Ascending aorta (tissue), 2 donors: ENCODE measurements around the gene STK32A. TPM values are rescaled to one million over a fixed set of nuclear protein-coding genes. Genes with fewer than 3 reads are reported as not detected.

Source experiments
- DNase-seq, 2 donors: peaks; one replicate each; pipeline ENCODE4 v3.0.0-alpha.2; 2019; ENCODE audit warnings: low spot score in 2 of 2
- H3K27ac ChIP-seq, 2 donors: fragments of 200-600 bp; sonication (generic); one replicate each; pipeline ENCODE4 v1.5.1; 2016 to 2017; ENCODE audit warnings: mild to moderate bottlenecking in 1 of 2
- H3K27me3 ChIP-seq: fragments of 200-600 bp; sonication (generic); one replicate; pipeline ENCODE4 v1.5.1; 2017
- H3K36me3 ChIP-seq, 2 donors: fragments of 200-600 bp; sonication (generic); one replicate each; pipeline ENCODE4 v1.5.1; 2016
- H3K4me1 ChIP-seq, 2 donors: fragments of 200-600 bp; sonication (generic); one replicate each; pipeline ENCODE4 v1.5.1; 2016 to 2017; ENCODE audit warnings: mild to moderate bottlenecking in 1 of 2
- H3K4me3 ChIP-seq, 2 donors: fragments of 200-600 bp; sonication (generic); one replicate each; pipeline ENCODE4 v1.5.1; 2016 to 2017; ENCODE audit warnings: mild to moderate bottlenecking in 1 of 2
- H3K9me3 ChIP-seq, 2 donors: fragments of 200-600 bp; sonication (generic); one replicate each; pipeline ENCODE4 v1.5.1; 2016
- intact Hi-C: fragments of 100-400 bp; cut with DNase I; formaldehyde crosslinking; loops from one replicate; pipeline ENCODE4 v1.15.1; 2023
- total RNA-seq: library from RNA; depleted of rRNA; stranded (reverse); fragments of >200 nt; gene quantifications from one replicate; pipeline ENCODE4 v1.1.0, GENCODE V29; 2016
- TF ChIP-seq, protein P1 (sequence below), 3 experiments: fragments of 200-600 bp in 2 of 3; fragments of 450-650 bp in 1 of 3; sonication (generic) in 2 of 3; IDR thresholded peaks; one replicate each; pipeline ENCODE4 v1.5.1; 2016 to 2019; ENCODE audit warnings: antibody characterized with exemption in 3 of 3, mild to moderate bottlenecking in 1 of 3, moderate library complexity in 1 of 3

STK32A gene
- total RNA-seq = 6.2 TPM

DNA sequence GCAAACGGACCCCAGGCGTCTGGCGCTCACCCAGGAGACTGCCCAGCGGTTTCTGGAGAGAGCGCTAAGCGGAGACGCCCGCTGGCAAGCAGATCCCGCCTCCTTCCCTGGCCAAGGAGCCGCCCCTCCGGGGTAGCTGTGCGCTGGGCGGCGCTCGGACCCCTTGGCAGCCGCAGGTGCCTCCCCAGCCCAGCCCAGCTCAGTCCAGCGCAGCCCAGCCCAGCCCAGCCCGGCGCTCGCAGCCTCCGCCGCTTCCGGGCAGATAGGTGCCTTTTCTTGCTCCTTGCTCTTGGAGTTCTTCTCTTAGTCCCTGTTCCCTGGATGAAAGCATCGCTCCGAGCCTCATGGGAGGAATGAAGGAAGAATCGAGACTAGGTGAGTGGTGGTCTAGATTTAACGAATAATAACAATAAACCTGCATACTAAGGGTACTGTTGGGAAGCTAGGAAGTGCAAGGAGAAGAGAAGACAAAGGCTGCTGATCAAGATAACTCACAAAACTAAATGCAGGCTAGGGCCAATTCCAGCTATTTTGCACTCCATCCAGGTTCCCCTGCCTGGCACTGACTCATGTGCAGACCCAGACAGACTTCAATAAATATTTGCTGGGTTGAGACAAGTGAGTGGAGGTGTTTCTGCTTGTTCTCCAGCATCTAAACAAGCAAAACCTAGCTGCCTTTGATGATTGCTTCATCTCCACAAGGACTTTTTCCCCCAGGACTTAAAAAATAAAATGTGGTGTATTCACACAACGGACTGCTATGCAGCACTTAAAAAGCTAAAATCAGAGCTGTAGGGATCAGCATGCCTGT is at the start of gene STK32A:
Gene STK32A (plus strand): TSS at position 202 of the 811 bp plus-strand sequence. CDS start 4,609 bp downstream, outside the sequence.
- TF ChIP-seq, protein P1, sequence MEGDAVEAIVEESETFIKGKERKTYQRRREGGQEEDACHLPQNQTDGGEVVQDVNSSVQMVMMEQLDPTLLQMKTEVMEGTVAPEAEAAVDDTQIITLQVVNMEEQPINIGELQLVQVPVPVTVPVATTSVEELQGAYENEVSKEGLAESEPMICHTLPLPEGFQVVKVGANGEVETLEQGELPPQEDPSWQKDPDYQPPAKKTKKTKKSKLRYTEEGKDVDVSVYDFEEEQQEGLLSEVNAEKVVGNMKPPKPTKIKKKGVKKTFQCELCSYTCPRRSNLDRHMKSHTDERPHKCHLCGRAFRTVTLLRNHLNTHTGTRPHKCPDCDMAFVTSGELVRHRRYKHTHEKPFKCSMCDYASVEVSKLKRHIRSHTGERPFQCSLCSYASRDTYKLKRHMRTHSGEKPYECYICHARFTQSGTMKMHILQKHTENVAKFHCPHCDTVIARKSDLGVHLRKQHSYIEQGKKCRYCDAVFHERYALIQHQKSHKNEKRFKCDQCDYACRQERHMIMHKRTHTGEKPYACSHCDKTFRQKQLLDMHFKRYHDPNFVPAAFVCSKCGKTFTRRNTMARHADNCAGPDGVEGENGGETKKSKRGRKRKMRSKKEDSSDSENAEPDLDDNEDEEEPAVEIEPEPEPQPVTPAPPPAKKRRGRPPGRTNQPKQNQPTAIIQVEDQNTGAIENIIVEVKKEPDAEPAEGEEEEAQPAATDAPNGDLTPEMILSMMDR (IDR thresholded peaks at IDR 0.05) = no peak

DNA sequence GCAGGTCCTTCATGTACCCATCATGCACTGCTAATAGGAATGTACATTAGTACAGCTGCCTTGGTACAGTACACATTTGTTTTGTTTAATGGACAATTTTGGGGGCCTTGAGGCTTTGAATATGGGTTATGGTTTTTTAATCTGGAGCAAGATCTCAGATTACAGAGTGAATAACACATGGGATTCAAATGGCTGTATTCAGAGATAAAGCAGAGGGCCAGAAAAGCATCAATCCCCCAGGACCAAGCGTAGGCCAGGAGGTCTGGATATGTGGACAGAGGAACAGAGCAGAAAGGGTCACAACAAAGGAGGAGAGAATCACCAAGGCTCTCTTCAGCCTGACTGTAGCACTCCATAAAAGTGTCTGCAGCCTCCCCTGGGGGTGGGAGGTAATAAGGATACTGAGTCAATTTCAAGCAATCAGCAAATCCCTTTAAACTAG is 47.7 kb upstream of the STK32A start:
- intact Hi-C loops = loop anchor here (5.0 kb wide), 1 partner anchor 220 kb away; no protein-coding TSS in a partner anchor
- Histone ChIP-seq H3K27me3 (no peaks in the 10 kb centered on the region), H3K36me3 (no peaks in the 10 kb centered on the region), H3K9me3 (no peaks in the 10 kb centered on the region), H3K4me3 (no peak overlapping the region), H3K4me1 (no peaks in the 10 kb centered on the region), H3K27ac (no peak overlapping the region)
- DNase-seq = no peak
- TF ChIP-seq, protein P1 (IDR thresholded peaks at IDR 0.05) = no peak

More for the DNA sequence above, at the start of gene STK32A:
- Histone ChIP-seq H3K4me1 (peaks cover 0 to 11% of the 10 kb centered on the region in 2 donors), H3K9me3 (peaks cover 0 to 4% of the 10 kb centered on the region in 2 donors), H3K36me3 (no peaks in the 10 kb centered on the region), H3K27ac (peak within 1 kb of the TSS; percentile 88 to 95), H3K27me3 (no peaks in the 10 kb centered on the region), H3K4me3 (peak within 1 kb of the TSS; percentile 73 to 77)
- intact Hi-C loops = loop anchor here (2.0 to 5.0 kb wide), 4 partner anchors 68 to 322 kb away; no protein-coding TSS in a partner anchor
- DNase-seq = peak in 1 of 2 donors; percentile 85

DNA sequence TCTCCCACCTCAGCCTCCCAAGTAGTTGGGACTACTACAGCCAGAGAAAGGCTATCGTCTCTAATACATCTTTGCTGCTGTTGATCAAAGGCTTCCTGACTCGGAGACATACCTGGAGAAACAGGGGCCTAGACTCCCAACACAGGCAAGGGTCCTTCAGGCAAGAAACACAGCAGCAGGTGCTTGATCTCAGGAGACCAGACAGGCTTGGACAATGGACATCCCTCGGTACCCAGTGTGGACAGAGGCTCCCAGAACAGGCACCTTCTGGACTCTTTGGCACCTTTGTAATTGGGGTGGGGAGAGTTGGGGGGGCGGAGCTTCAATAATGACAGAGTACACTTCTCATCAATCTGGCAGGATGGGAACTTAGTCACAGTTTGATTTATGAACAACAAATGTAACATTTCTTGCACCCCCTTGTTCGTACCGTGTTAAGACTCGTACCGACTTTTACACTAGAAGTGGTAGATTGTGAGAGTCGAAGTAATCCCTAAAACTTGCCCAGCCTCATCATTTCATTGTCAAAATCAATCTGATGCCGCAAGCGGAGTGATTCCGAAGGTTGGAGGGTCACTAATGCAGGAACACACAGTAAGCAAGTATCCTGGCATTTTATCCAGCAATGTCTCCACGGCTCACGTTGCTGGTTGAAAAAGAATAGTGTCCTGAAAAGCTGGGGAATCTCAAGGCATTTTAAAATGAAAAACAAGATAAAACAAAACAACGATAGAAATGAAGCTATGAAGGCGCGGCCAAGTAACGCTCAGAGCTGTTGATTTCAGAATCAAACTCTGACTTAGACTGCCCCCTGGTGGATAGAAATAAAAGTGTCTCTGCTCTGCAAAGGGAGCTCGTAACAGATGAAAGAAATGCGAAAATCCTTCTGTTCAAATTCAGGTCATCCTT is 46.4 kb upstream of the STK32A start:
- Histone ChIP-seq H3K9me3 (no peaks in the 10 kb centered on the region), H3K27ac (no peak overlapping the region), H3K27me3 (no peaks in the 10 kb centered on the region), H3K4me1 (no peaks in the 10 kb centered on the region), H3K4me3 (peak overlapping the region in 1 of 2 donors; percentile 44), H3K36me3 (no peaks in the 10 kb centered on the region)
- intact Hi-C loops = loop anchor here (1.0 to 5.0 kb wide), 2 partner anchors 221 to 655 kb away; no protein-coding TSS in a partner anchor
- DNase-seq = no peak
- TF ChIP-seq, protein P1 (IDR thresholded peaks at IDR 0.05) = peak; percentile 65 to 87 (median 80)

DNA sequence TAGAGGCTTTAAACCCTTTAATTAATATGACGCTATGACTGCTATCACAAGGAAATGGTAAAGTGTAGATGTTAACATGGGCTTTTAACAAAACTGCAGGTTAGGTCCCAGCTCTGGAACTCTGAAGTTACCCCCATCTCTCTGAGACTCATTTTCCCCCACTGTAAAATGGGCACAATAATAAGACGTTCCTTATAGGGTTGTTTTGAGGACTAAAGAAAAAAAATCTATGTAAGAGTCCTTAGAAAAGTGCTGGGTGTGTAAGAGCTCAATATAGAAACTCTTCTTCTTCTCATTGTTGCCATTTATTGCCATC is 45.8 kb upstream of the STK32A start:
- Histone ChIP-seq H3K9me3 (no peaks in the 10 kb centered on the region), H3K36me3 (no peaks in the 10 kb centered on the region), H3K27ac (no peak overlapping the region), H3K4me3 (no peak overlapping the region), H3K4me1 (no peaks in the 10 kb centered on the region), H3K27me3 (no peaks in the 10 kb centered on the region)
- DNase-seq = no peak
- intact Hi-C loops = loop anchor here (5.0 kb wide), 1 partner anchor 222 kb away; no protein-coding TSS in a partner anchor
- TF ChIP-seq, protein P1 (IDR thresholded peaks at IDR 0.05) = no peak

DNA sequence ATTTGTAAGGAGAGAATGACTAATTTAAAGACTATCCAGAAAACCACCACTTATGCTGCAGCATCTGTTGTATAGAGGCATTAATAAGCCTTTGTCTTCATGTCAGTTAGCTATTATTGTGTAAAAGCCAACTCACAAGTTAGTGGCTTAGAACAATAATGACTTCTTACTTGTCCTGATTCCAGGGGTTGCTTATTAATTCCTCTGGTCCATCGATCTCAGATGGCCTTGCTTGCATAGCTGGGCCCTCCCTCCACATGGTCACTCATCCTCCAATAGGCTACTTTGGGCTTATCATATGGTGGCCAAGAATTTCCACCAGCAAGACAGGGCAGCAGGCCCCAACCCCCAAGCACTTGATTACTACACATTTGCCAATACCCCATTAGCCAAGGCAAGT is 44.5 kb upstream of the STK32A start:
- Histone ChIP-seq H3K4me1 (no peaks in the 10 kb centered on the region), H3K27ac (no peak overlapping the region), H3K9me3 (no peaks in the 10 kb centered on the region), H3K27me3 (no peaks in the 10 kb centered on the region), H3K36me3 (no peaks in the 10 kb centered on the region), H3K4me3 (no peak overlapping the region)
- TF ChIP-seq, protein P1 (IDR thresholded peaks at IDR 0.05) = no peak
- intact Hi-C loops = no loop called here
- no peak for DNase-seq
